ENCODE results near the gene RGS19. TPM values are rescaled to one million over a fixed set of nuclear protein-coding genes. Genes with fewer than 3 reads are reported as not detected.

Gene RGS19
- total RNA-seq, 1 experiment from 2014 or later: 12.8 TPM

- Histone ChIP-seq H3K18ac (ENCODE audit: insufficient read length, low read depth, low read length) (no peak overlapping the region), H2BK120ac (ENCODE audit: low read depth, low read length, poor library complexity, severe bottlenecking) (no peak overlapping the region), H2AK5ac (ENCODE audit: insufficient read length, low read length) (no peak overlapping the region), H3K4me2 (ENCODE audit: insufficient read depth, insufficient read length, low read length) (peak overlapping the region; percentile 50), H3T11ph (ENCODE audit: low read length) (no peak overlapping the region), H3K23ac (ENCODE audit: insufficient read length, low read depth, low read length) (no peak overlapping the region), H3K27ac (ENCODE audit: insufficient read length, low read depth, low read length) (no peak overlapping the region), H3K27me3 (ENCODE audit: insufficient read depth, low read length) (peaks cover 3% of the 10 kb centered on the region; the same call in 1 of the 2 replicates), H2BK20ac (ENCODE audit: low read depth, low read length, poor library complexity, severe bottlenecking) (no peak overlapping the region), H3K4me1 (ENCODE audit: insufficient read depth, low read length) (no peaks in the 10 kb centered on the region), H4K8ac (replicated peaks; ENCODE audit: insufficient read length, low read depth, low read length) (no peak overlapping the region), H2BK12ac (ENCODE audit: insufficient read length, low read depth, low read length) (no peak overlapping the region), H3K79me1 (ENCODE audit: insufficient read depth, low read depth, low read length, poor library complexity, severe bottlenecking) (no peaks in the 10 kb centered on the region), H4K5ac (ENCODE audit: insufficient read length, low read depth, low read length) (no peak overlapping the region), H3K79me2 (ENCODE audit: insufficient read depth, low read length) (no peaks in the 10 kb centered on the region), H2BK15ac (ENCODE audit: low read depth, low read length) (no peak overlapping the region), H4K20me1 (ENCODE audit: control insufficient read depth, insufficient read depth, insufficient read length) (no peaks in the 10 kb centered on the region), H2BK5ac (ENCODE audit: insufficient read length, low read length) (no peak overlapping the region), H3K14ac (ENCODE audit: insufficient read depth, low read length) (no peak overlapping the region; the same call in 1 of the 2 replicates), H2AFZ (ENCODE audit: low read length) (no peak overlapping the region), H3K56ac (ENCODE audit: insufficient read length, low read depth, low read length) (no peak overlapping the region), H4K91ac (ENCODE audit: insufficient read length, low read depth, low read length) (no peak overlapping the region), H3K4ac (ENCODE audit: low read depth, low read length) (no peak overlapping the region), H3K23me2 (ENCODE audit: insufficient read length, low read depth, low read length, poor library complexity, severe bottlenecking) (no peaks in the 10 kb centered on the region), H3K9me3 (ENCODE audit: control insufficient read depth, low read depth, low read length) (no peaks in the 10 kb centered on the region), H3K9ac (ENCODE audit: extremely low read depth, insufficient read length, low read length) (no peak overlapping the region)
- H3K36me3 Mint-ChIP-seq (ENCODE audit: insufficient read depth in 1 of 3, low read depth in 3 of 3): no peaks in the 10 kb centered on the region
- no peak overlapping the region for H3K27ac Mint-ChIP-seq
- peak overlapping the region; percentile 62 to 83 for H3K4me3 Mint-ChIP-seq
- H3K4me1 Mint-ChIP-seq: peaks cover 9 to 14% of the 10 kb centered on the region in 2 experiments; a peak in 3 of 4 replicates
- no CpG with 5 or more reads among the region's 30 CpGs for WGBS (ENCODE audit: extremely low coverage, insufficient read length, low lambda C conversion rate)
- no peak for TF ChIP-seq CTCF (conservative IDR thresholded peaks at IDR 0.05)
- H3K9me3 Mint-ChIP-seq: no peaks in the 10 kb centered on the region
- DNase-seq: peak; percentile 74
- H3K27me3 Mint-ChIP-seq (ENCODE audit: low read depth): peaks cover 43% of the 10 kb centered on the region
Measured at GRCh38 chr20:64102647-64103354, 23.5 kb upstream of the RGS19 start.

All from H9 (cell line).